ENCODE results near the gene TJP1.
"Not testable (repeated sequence)": the region's sequence is repeated elsewhere in the genome, so short reads cannot be mapped to it uniquely, and the experiment has no call there.

The TJP1 gene

GRCh38 chr15:29840054-29840453 is 17.8 kb upstream of the TJP1 start:
- DNase-seq: no peak

- DNase-seq: no peak
These were observed 16.2 kb upstream of the TJP1 start for GRCh38 chr15:29838352-29839010.

GRCh38 chr15:29835301-29835700 is 13.0 kb upstream of the TJP1 start:
- DNase-seq: no peak

GRCh38 chr15:29832709-29833108 is 10.4 kb upstream of the TJP1 start:
- DNase-seq: peak in 1 of 56 donors; percentile 13

- DNase-seq: no peak
These were observed 4.9 kb upstream of the TJP1 start for GRCh38 chr15:29826908-29827820.

- DNase-seq: no peak
These were observed 3.0 kb upstream of the TJP1 start for GRCh38 chr15:29825227-29825626.

DNA sequence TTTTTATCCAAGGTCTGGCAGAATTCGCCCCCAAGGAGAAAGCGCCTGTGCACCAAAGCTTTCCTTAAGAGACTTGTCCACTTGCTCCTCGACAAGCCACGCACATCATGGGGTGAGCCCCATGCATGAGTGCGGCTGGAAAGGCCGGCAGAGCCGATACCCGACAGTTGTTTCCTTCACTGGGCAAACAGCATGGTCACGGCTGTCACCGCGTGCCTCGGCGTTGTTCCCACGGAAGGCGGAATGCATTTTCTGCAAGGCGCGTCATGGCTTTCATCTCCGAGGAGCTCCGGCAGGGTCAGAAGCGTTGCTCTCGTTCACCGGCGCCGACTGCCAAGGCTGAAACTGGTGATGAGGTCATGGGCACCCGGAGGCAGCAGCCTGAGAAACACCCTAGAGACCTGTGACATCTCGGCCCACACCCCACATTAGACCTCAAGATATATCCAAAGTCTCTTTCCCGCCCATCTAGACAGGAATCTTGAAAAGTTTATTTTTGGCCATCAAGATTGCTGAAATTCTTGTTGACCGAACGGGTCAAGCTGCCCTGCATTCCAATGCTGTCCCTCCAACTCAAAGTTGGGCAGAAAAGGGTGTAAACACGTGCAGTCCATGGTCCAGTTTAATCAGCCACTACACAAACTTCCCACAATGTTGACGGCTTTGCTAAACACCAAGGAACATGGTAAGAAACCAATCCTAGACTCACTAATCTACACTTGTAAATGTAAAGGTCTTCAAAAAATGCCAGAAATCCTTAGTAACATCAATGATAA is 604 bp upstream of the TJP1 start:
- peak in 47 of 56 donors; percentile 19 to 85 (median 69) for DNase-seq

- peak in 47 of 56 donors; percentile 11 to 76 (median 43) for DNase-seq
These were observed 710 bp downstream of the TJP1 start for GRCh38 chr15:29821416-29822099.

DNA sequence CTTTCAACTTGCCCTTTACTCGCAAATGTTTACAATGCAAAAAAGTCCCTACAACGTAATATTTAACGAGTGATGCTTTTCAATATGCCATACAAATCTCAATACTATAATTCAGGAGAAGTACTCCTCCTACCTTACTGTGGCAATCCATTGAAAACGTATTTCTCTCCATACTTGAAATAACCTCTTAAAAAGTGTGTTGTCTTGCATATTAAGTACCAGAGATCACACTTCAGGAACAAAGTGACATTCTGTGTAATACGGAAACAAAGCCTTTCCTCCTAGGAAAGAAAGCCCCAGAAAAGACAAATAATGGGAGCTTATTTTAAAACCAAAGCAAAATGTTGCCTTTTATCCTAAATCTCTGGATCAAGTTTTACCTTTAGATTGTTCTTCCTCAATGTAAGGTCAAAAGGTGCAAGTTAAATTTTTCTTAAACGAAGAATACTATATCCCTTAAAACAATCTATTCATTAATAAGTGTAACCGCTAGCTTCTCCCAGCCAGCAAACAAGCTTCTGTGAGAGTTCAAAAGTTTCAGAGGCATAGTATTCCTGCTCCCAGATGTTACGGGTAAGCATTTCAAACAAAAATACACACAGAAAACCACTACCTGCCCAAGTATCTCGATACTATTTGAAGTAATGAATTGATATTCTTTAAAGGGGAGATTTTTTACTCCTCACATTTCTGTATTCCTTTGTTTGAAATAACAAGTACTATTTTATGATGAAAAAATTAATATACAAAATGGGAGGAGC is 1.7 kb downstream of the TJP1 start:
- no peak for DNase-seq

DNA sequence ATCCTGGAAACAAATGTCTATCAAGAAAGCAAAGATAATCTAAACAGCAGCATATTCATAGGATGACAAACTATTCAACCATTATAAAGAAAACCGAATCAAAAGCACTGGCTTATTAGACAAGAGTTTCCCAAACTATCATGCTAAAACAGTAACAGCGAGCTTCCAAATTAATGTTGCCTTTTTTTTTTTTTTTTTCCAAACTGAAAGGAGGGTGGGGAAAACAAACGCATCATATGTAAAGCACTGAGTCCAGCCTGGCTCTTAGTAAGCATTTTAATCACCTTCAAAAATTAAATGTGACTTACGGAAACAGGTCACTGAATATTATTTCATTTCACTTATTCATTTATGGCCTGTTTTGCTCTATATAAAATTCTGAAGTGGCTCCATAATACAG is 2.3 kb downstream of the TJP1 start:
- no peak for DNase-seq

DNA sequence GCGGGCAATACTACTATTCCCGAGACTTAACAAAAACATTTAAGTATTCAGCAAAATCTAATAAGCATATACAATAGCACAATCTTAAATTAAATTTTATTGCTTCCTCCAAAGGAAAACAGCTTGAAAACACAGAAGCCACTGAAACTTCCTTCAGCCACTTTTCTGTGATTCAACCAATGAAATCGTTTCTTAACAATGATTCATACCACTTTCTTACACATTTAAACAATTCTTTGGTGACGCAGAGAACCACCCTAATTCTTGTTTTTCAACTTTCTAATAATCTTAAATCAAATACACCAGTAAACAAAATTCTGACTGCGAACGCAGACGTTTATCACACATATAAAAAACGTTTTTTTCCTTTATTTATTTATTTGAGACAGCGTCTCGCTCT is 4.1 kb downstream of the TJP1 start:
- DNase-seq: no peak

DNA sequence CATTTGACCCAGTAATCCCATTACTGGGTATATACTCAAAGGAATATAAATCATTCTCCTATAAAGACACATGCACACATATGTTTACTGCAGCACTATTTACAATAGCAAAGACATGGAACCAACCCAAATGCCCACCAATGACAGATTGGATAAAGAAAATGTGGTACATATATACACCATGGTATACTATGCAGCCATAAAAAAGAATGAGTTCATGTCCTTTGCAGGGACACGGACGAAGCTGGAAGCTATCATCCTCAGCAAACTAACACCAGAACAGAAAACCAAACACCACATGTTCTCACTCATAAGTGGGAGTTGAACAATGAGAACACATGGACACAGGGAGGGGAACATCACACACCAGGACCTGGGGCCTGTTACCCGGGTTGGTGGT is 4.8 kb downstream of the TJP1 start:
- DNase-seq: not testable (repeated sequence)

- DNase-seq: no peak
These were observed 7.1 kb downstream of the TJP1 start for GRCh38 chr15:29815000-29815710.

DNA sequence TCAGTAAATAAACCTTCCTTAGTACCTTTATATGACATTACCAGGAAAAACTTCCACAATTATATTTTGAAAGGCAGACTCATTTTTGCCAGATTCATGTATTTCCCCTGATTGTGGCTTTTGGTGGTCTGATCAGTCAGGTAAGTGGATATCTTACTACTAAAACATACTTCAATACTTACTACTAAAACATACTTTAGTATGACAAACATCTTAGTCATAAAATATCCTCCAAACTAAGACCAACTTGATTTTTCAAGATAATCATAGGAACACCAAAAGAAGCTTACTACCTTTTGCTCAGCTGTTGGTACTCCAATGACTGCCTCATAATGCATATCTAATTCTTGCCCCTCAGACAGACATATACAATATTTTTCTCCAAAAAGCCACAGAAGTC is 9.3 kb downstream of the TJP1 start:
- DNase-seq: no peak

- DNase-seq: no peak
These were observed 9.9 kb downstream of the TJP1 start for GRCh38 chr15:29812384-29812694.

- no peak for DNase-seq
These were observed 10.4 kb downstream of the TJP1 start for GRCh38 chr15:29811691-29812383.

DNA sequence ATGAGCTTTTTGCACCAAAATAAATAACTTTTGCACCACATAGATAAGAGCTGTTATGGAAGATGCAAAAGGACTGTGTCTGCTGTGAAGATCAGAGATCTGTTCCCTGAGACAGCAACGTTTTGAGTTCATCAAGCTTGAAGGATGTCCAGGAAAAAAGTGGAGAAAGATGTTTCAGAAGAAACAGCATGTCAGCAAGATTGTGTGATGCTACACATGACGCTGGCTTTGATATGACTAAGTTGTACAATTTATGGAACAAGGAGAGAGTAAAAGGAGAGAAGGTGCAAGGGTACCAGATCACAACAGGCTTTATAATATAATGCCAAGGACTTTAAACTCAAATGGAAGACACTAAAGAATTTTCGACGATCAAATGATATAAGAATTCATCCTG is 16.6 kb downstream of the TJP1 start:
- DNase-seq: no peak

DNA sequence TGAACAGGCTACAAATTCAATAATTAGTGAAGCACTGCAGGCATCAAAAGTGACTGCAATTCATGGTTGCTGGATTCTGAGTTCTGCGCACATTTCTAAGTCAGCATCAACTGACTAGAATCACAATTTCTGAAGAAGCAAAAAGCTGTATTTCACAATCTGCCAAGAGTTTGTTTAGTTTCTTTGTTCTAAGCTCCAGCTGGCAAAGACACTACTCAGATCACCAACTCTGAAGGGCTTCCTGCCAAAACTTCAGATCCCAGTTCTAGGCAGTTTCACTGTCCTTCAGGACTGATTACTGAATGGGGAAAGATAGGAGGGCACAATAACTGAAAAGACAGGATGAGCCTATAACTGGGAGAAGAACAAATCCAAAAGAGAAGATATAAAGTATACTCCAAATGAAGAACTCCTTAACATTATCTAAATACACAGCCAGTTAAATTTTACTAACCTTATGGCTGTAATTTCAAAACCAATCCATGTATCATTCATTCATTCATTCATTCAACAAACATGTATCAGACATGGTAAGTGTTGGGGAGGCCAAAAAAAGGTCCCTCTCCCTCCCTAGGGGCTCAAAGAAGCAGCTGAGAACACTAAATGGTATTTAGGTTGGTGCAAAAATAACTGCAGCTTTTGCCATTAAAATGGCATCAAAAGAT is 17.1 kb downstream of the TJP1 start:
- peak in 37 of 56 donors; percentile 4 to 67 (median 37) for DNase-seq

- no peak for DNase-seq
These were observed 19.9 kb downstream of the TJP1 start for GRCh38 chr15:29802411-29802810.
